HepG2 (cell line): ENCODE results near the gene LRRN2.

Experiments used
- AGO2 ChIP-seq: fragments of 200-400 bp; formaldehyde crosslinking; optimal IDR thresholded peaks from 2 replicates; pipeline ENCODE3; 2017; ENCODE audit warnings: mild to moderate bottlenecking, low read depth, low read length, moderate library complexity
- CHCHD3 ChIP-seq: sonication (generic); formaldehyde crosslinking; IDR thresholded peaks from 2 replicates; pipeline ENCODE4 v1.8.0; 2022; ENCODE audit warnings: mild to moderate bottlenecking, missing genetic modification reagents, moderate library complexity
- CTCF ChIP-seq: sonication (generic); formaldehyde crosslinking; IDR thresholded peaks from 2 replicates; pipeline ENCODE4 v1.5.0; 2020; ENCODE audit warnings: mild to moderate bottlenecking, missing genetic modification reagents, moderate library complexity
- MYNN ChIP-seq: sonication (generic); formaldehyde crosslinking; IDR thresholded peaks from 2 replicates; pipeline ENCODE4 v1.4.0; 2020; ENCODE audit warnings: mild to moderate bottlenecking, low read depth, missing genetic modification reagents
- NFIB ChIP-seq: sonication (generic); formaldehyde crosslinking; IDR thresholded peaks from 2 replicates; pipeline ENCODE4 v1.9.0; 2021; ENCODE audit warnings: missing genetic modification reagents, mild to moderate bottlenecking, borderline replicate concordance
- ZNF430 ChIP-seq: sonication (generic); formaldehyde crosslinking; IDR thresholded peaks from 2 replicates; pipeline ENCODE4 v1.9.0; 2021; ENCODE audit warnings: mild to moderate bottlenecking, missing genetic modification reagents
- ZNF704 ChIP-seq: sonication (generic); formaldehyde crosslinking; IDR thresholded peaks from 2 replicates; pipeline ENCODE4 v1.8.1; 2023; ENCODE audit warnings: mild to moderate bottlenecking, inconsistent platforms, moderate library complexity, missing genetic modification reagents, borderline replicate concordance
- TF ChIP-seq, protein P1 (sequence below): sonication (generic); formaldehyde crosslinking; IDR thresholded peaks from 2 replicates; pipeline ENCODE4 v1.4.0; 2020; ENCODE audit warnings: mild to moderate bottlenecking, missing genetic modification reagents
- TF ChIP-seq, protein P2 (sequence below): IDR thresholded peaks from 2 replicates; pipeline ENCODE4 v1.6.1; 2012; ENCODE audit warnings: low read depth, low read length, improper control_type of control experiment
- TF ChIP-seq, protein P3 (sequence below): sonication (generic); formaldehyde crosslinking; IDR thresholded peaks from 2 replicates; pipeline ENCODE4 v1.5.0; 2020; ENCODE audit warnings: missing genetic modification reagents

GRCh38 chr1:204575221-204576190, 110.0 kb downstream of the LRRN2 start:
- no peak for TF ChIP-seq AGO2
- TF ChIP-seq, protein P1, sequence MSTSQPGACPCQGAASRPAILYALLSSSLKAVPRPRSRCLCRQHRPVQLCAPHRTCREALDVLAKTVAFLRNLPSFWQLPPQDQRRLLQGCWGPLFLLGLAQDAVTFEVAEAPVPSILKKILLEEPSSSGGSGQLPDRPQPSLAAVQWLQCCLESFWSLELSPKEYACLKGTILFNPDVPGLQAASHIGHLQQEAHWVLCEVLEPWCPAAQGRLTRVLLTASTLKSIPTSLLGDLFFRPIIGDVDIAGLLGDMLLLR, result no peak
- no peak for TF ChIP-seq CHCHD3 (CRISPR knock-in tag)
- TF ChIP-seq, protein P2, sequence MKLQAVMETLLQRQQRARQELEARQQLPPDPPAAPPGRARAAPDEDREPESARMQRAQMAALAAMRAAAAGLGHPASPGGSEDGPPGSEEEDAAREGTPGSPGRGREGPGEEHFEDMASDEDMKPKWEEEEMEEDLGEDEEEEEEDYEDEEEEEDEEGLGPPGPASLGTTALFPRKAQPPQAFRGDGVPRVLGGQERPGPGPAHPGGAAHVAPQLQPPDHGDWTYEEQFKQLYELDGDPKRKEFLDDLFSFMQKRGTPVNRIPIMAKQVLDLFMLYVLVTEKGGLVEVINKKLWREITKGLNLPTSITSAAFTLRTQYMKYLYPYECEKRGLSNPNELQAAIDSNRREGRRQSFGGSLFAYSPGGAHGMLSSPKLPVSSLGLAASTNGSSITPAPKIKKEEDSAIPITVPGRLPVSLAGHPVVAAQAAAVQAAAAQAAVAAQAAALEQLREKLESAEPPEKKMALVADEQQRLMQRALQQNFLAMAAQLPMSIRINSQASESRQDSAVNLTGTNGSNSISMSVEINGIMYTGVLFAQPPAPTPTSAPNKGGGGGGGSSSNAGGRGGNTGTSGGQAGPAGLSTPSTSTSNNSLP, result no peak
- TF ChIP-seq, protein P3, sequence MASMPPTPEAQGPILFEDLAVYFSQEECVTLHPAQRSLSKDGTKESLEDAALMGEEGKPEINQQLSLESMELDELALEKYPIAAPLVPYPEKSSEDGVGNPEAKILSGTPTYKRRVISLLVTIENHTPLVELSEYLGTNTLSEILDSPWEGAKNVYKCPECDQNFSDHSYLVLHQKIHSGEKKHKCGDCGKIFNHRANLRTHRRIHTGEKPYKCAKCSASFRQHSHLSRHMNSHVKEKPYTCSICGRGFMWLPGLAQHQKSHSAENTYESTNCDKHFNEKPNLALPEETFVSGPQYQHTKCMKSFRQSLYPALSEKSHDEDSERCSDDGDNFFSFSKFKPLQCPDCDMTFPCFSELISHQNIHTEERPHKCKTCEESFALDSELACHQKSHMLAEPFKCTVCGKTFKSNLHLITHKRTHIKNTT (CRISPR knock-in tag), result no peak
- no peak for TF ChIP-seq NFIB (CRISPR knock-in tag)
- no peak for TF ChIP-seq MYNN
- no peak for TF ChIP-seq ZNF430 (CRISPR knock-in tag)
- TF ChIP-seq ZNF704 (CRISPR knock-in tag), result no peak
- no peak for TF ChIP-seq CTCF (CRISPR knock-in tag)
